Measurements from ENCODE around the gene DCD.

DNA sequence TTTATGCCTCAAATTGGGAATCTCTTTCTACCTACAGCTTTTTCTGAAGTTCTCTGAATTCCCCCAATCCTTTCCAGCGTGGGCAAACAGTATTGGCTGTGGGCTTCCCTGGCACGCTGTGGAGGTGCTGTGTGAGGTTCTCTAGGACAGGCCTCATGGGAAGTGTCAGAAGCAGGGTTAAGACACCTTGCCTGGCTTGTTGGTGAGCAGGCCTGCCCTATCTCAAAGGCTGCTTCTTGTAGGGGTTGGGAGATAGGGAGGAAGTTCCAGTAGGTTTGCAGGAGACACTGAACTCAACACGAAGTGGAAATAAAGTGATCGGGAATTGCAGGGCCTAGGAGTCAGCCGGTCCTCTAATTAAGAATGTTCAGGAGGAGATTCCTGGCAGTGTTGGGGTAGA, 30.0 kb upstream of the DCD start:
- TF ChIP-seq POLR2AphosphoS5 (IDR thresholded peaks at IDR 0.05), result no peak
- TF ChIP-seq, protein P1, sequence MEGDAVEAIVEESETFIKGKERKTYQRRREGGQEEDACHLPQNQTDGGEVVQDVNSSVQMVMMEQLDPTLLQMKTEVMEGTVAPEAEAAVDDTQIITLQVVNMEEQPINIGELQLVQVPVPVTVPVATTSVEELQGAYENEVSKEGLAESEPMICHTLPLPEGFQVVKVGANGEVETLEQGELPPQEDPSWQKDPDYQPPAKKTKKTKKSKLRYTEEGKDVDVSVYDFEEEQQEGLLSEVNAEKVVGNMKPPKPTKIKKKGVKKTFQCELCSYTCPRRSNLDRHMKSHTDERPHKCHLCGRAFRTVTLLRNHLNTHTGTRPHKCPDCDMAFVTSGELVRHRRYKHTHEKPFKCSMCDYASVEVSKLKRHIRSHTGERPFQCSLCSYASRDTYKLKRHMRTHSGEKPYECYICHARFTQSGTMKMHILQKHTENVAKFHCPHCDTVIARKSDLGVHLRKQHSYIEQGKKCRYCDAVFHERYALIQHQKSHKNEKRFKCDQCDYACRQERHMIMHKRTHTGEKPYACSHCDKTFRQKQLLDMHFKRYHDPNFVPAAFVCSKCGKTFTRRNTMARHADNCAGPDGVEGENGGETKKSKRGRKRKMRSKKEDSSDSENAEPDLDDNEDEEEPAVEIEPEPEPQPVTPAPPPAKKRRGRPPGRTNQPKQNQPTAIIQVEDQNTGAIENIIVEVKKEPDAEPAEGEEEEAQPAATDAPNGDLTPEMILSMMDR (IDR thresholded peaks at IDR 0.05), result no peak
- TF ChIP-seq EP300 (IDR thresholded peaks at IDR 0.05), result no peak

All from gastroesophageal sphincter (tissue), 3 donors.